GM12801 (cell line): ENCODE results near the gene CAPN10.

Experiments
- CTCF ChIP-seq: IDR thresholded peaks from one replicate; pipeline ENCODE4 v1.5.1; 2011; ENCODE audit warnings: control low read depth; ENCODE audit not compliant: insufficient read length; ENCODE audit errors: extremely low read depth

Gene CAPN10, protein sequence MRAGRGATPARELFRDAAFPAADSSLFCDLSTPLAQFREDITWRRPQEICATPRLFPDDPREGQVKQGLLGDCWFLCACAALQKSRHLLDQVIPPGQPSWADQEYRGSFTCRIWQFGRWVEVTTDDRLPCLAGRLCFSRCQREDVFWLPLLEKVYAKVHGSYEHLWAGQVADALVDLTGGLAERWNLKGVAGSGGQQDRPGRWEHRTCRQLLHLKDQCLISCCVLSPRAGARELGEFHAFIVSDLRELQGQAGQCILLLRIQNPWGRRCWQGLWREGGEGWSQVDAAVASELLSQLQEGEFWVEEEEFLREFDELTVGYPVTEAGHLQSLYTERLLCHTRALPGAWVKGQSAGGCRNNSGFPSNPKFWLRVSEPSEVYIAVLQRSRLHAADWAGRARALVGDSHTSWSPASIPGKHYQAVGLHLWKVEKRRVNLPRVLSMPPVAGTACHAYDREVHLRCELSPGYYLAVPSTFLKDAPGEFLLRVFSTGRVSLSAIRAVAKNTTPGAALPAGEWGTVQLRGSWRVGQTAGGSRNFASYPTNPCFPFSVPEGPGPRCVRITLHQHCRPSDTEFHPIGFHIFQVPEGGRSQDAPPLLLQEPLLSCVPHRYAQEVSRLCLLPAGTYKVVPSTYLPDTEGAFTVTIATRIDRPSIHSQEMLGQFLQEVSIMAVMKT

DNA sequence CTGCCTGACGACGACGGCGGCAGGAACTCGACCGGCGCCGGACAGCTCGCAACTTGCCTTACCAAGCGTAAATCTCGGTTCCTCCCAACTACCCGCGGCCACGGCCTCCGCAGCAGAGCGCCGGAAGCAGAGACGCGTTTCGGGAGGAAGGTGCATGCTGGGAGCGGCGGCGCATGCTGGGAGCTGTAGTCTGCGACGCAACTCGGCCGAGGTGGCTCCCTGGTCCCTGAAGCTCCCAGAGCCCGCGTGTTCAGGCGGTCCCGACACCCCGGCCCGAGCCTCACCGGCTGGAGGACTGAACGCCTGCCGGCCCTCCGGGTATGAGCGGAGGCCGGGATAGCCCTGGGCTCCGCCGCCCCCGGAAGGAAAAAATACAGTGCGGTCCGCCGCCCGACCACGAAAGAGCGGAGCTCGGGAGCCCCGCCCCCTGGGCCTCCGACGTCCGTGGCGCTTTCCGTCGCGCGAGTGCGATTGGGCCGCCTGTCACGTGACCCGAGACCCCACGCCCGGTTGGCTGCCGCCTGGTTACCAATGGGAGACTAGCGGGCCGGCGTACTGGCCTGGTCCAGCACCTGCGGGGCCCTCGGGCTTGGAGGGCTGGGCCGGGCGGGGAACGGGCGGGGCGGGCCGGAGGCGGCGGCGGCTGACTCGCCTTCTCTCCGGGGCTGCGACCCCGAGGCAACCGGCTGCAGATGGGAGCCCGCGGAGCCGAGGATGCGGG lies at the start of gene CAPN10:
TSS of gene CAPN10 (plus strand) at position 537 of the 721 bp plus-strand sequence. CDS start at position 715, 178 bp downstream.
- TF ChIP-seq CTCF = no peak

DNA sequence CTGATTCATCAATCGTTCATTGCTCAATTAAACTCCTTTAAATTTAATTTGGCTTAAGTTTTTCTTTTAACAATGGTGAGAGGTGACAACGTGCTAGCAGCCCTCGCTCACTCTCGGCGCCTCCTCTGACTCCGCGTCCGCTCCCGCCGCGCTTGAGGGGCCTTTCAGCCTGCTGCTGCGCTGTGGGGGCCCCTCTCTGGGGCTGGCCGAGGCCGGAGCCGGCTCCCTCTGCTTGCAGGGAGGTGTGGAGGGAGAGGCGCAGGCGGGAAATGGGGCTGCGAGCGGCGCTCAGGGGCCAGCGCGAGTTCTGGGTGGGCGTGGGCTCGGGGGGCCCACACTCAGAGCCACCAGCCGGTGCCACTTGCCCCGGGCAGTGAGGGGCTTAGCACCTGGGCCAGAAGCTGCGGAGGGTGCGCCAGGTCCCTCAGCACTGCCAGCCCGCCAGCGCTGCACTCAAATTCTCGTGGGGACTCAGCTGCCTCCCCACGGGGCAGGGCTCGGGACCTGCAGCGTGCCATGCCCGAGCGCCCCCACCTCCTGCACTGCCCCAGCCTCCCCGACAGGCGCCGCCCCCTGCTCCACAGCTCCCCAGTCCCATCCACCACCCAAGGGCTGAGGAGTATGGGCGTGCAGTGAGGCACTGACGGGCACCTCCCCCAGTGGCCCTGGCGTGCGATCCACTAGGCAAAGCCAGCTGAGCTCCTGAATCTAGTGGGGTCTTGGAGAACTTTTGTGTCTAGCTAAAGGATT lies 48.3 kb upstream of the CAPN10 start:
- no peak for TF ChIP-seq CTCF

GRCh38 chr2:240539906-240540305 lies 46.6 kb upstream of the CAPN10 start:
- no peak for TF ChIP-seq CTCF

- TF ChIP-seq CTCF = no peak
These were observed 35.2 kb upstream of the CAPN10 start for GRCh38 chr2:240551288-240551687.

DNA sequence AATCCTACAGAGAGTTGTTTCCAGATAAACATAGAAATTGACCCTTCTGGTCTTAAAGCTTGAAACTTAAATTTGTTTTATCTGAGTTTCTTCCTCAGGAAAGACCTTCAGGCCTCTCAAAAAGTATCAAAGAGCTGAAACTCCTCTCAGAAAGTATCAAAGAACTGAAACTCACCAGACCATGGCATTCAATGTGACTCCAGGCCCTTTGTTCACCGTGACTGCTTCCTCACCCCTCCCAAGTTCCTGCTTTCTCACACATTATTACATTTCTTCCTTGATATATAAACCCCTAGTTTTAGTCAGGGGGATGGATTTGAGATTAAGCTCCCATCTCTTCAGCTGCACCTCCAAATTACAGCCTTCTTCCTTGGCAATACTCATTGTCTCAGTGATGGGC lies 34.7 kb upstream of the CAPN10 start:
- TF ChIP-seq CTCF = no peak

- TF ChIP-seq CTCF = no peak
These were observed 32.5 kb upstream of the CAPN10 start for GRCh38 chr2:240553956-240554480.
